ENCODE results near the gene OR2D3.
"Not testable (repeated sequence)": the region's sequence is repeated elsewhere in the genome, so short reads cannot be mapped to it uniquely, and the experiment has no call there.

Gene OR2D3

GRCh38 chr11:6928916-6929315 is 8.1 kb downstream of the OR2D3 start:
- DNase-seq (ENCODE audit: low read depth in 2 of 2): no peak

GRCh38 chr11:6931146-6931713 is 10.4 kb downstream of the OR2D3 start:
- no peak for DNase-seq (ENCODE audit: low read depth in 2 of 2)

GRCh38 chr11:6932145-6932544 is 11.3 kb downstream of the OR2D3 start:
- no peak for DNase-seq (ENCODE audit: low read depth in 2 of 2)

GRCh38 chr11:6941970-6942369 is 21.2 kb downstream of the OR2D3 start:
- DNase-seq (ENCODE audit: low read depth in 2 of 2): no peak

GRCh38 chr11:6943131-6943530 is 22.3 kb downstream of the OR2D3 start:
- DNase-seq (ENCODE audit: low read depth in 2 of 2): no peak

- DNase-seq (ENCODE audit: low read depth in 2 of 2): not testable (repeated sequence)
These were observed 33.4 kb downstream of the OR2D3 start for GRCh38 chr11:6954248-6954647.

GRCh38 chr11:6962141-6962540 is 41.3 kb downstream of the OR2D3 start:
- DNase-seq (ENCODE audit: low read depth in 2 of 2): no peak

- DNase-seq (ENCODE audit: low read depth in 2 of 2): no peak
These were observed 41.9 kb downstream of the OR2D3 start for GRCh38 chr11:6962673-6963072.

- DNase-seq (ENCODE audit: low read depth in 2 of 2): no peak
These were observed 48.0 kb downstream of the OR2D3 start for GRCh38 chr11:6968816-6969215.

GRCh38 chr11:6969854-6970253 is 49.1 kb downstream of the OR2D3 start:
- DNase-seq (ENCODE audit: low read depth in 2 of 2): not testable (repeated sequence)
